HCT116 (cell line): ENCODE data around the gene PCCA. TPM values are rescaled to one million over a fixed set of nuclear protein-coding genes. Genes with fewer than 3 reads are reported as not detected.

Experiments
- ATAC-seq: fragments of 200-7000 bp; cut with Tn5 transposase; 2 replicates; pipeline ENCODE4 v1.9.1; 2020; ENCODE audit warnings: mild to moderate bottlenecking, moderate library complexity
- BruUV-seq: library from RNA; stranded (reverse); fragments of 400-500 nt; replicated peaks from 2 replicates; lab custom pipeline; 2021; lab: Mats Ljungman, UMichigan
- CTCF ChIA-PET: fragments of 300-600 bp; sonication (Branson Sonifier 250); formaldehyde crosslinking; loops from one replicate; lab custom pipeline; 2021; ENCODE audit warnings: antibody characterized with exemption; lab: Charles Lee
- POLR2A ChIA-PET: fragments of 300-600, 350-600 bp; sonication (Branson Sonifier 250); formaldehyde crosslinking; loops from one replicate; lab custom pipeline; 2021; ENCODE audit warnings: antibody characterized with exemption; lab: Charles Lee
- RAD21 ChIA-PET, 2 experiments: fragments of 300-600 bp; sonication (Branson Sonifier 250); formaldehyde crosslinking; loops; one replicate each; lab custom pipeline; 2023; ENCODE audit warnings: low total read pairs in 2 of 2; ENCODE audit not compliant: uncharacterized antibody in 2 of 2, unreplicated experiment in 2 of 2, low non-redundant PET in 1 of 2; lab: Charles Lee
- DNase-seq: peaks from one replicate; pipeline ENCODE4 v3.0.0-alpha.2; 2010; ENCODE audit warnings: low read depth, low spot score
- H2AFZ ChIP-seq: fragments of 200-600 bp; shearing (Covaris generic), sonication (generic); 2 replicates; pipeline ENCODE4 v1.6.1; 2017; ENCODE audit warnings: low read depth, mixed run types, mixed read lengths, antibody characterized with exemption, low read length; ENCODE audit not compliant: poor library complexity, severe bottlenecking
- H3K27ac ChIP-seq: 2 replicates; pipeline ENCODE4 v1.5.1; 2012; ENCODE audit warnings: low read depth, low read length
- H3K27me3 ChIP-seq: fragments of 200-600 bp; sonication (generic); 2 replicates; pipeline ENCODE4 v1.6.1; 2016; ENCODE audit warnings: mixed run types, low read length, mixed read lengths; ENCODE audit not compliant: insufficient read depth
- H3K36me3 ChIP-seq, 2 experiments: fragments of 200-500 bp in 1 of 2; fragments of 200-600 bp in 1 of 2; sonication (Bioruptor generic) in 1 of 2; sonication (generic) in 1 of 2; 2 replicates each; pipeline versions ENCODE4 v1.5.1 to v1.6.1; 2014 to 2016; ENCODE audit warnings: low read length in 2 of 2, inconsistent platforms in 1 of 2, mixed read lengths in 1 of 2, mixed run types in 1 of 2; ENCODE audit not compliant: insufficient read depth in 2 of 2, control insufficient read depth in 1 of 2
- H3K4me1 ChIP-seq, 2 experiments: fragments of 200-600 bp in 1 of 2; sonication (generic) in 1 of 2; 2 replicates each; pipeline versions ENCODE4 v1.5.1 to v1.6.1; 2012 to 2017; ENCODE audit warnings: low read length in 2 of 2, inconsistent platforms in 1 of 2, mild to moderate bottlenecking in 1 of 2, mixed read lengths in 1 of 2, mixed run types in 1 of 2, moderate library complexity in 1 of 2; ENCODE audit not compliant: insufficient read depth in 2 of 2, control insufficient read depth in 1 of 2
- H3K4me2 ChIP-seq: fragments of 200-600 bp; sonication (generic); 2 replicates; pipeline ENCODE4 v1.6.1; 2017; ENCODE audit warnings: mixed run types, low read length, mixed read lengths
- H3K4me3 ChIP-seq, 2 experiments: fragments of 200-600 bp in 1 of 2; sonication (generic) in 1 of 2; replicated peaks in 1 of 2; 2 replicates each; pipeline ENCODE4 v1.5.1; 2011 to 2016; ENCODE audit warnings: low read length in 2 of 2, control low read depth in 1 of 2, low read depth in 1 of 2, mild to moderate bottlenecking in 1 of 2, mixed read lengths in 1 of 2, mixed run types in 1 of 2
- H3K79me2 ChIP-seq: fragments of 200-600 bp; sonication (generic); 2 replicates; pipeline ENCODE4 v1.6.1; 2017; ENCODE audit warnings: mild to moderate bottlenecking, mixed run types, low read length, moderate library complexity, mixed read lengths; ENCODE audit not compliant: insufficient read depth
- H3K9ac ChIP-seq: fragments of 200-600 bp; sonication (generic); 2 replicates; pipeline ENCODE4 v1.6.1; 2016; ENCODE audit warnings: low read length, mixed read lengths
- H3K9me2 ChIP-seq: fragments of 200-600 bp; sonication (generic), shearing (Covaris generic); 2 replicates; pipeline ENCODE4 v1.6.1; 2017; ENCODE audit warnings: mixed run types, mild to moderate bottlenecking, moderate library complexity; ENCODE audit not compliant: insufficient read depth
- H3K9me3 ChIP-seq, 2 experiments: fragments of 200-500 bp in 1 of 2; fragments of 200-600 bp in 1 of 2; sonication (Bioruptor generic) in 1 of 2; sonication (generic) in 1 of 2; 2 replicates each; pipeline ENCODE4 v1.6.1; 2014 to 2017; ENCODE audit warnings: low read length in 2 of 2, mixed read lengths in 2 of 2, inconsistent platforms in 1 of 2, low read depth in 1 of 2, mild to moderate bottlenecking in 1 of 2, mixed run types in 1 of 2, moderate library complexity in 1 of 2; ENCODE audit not compliant: control insufficient read depth in 1 of 2, insufficient read depth in 1 of 2
- H4K20me1 ChIP-seq: fragments of 200-600 bp; sonication (generic), shearing (Covaris generic); 2 replicates; pipeline ENCODE4 v1.6.1; 2017; ENCODE audit warnings: mixed run types, mild to moderate bottlenecking, moderate library complexity; ENCODE audit not compliant: insufficient read depth
- CBX3 ChIP-seq: IDR thresholded peaks from 2 replicates; pipeline ENCODE4 v1.6.1; 2012; ENCODE audit warnings: low read depth
- CEBPB ChIP-seq: IDR thresholded peaks from 2 replicates; pipeline ENCODE4 v1.6.1; 2012; ENCODE audit warnings: low read depth
- CTCF ChIP-seq, 3 experiments: fragments of 200-600 bp in 1 of 3; sonication (generic) in 1 of 3; IDR thresholded peaks in 2 of 3; conservative IDR thresholded peaks in 1 of 3; 2 replicates each; pipeline ENCODE4 v1.5.1; 2012 to 2017; ENCODE audit warnings: low read depth in 2 of 3, low read length in 2 of 3, antibody characterized with exemption in 1 of 3, borderline replicate concordance in 1 of 3, control low read depth in 1 of 3, mild to moderate bottlenecking in 1 of 3, mixed read lengths in 1 of 3, mixed run types in 1 of 3, moderate library complexity in 1 of 3; ENCODE audit not compliant: insufficient read depth in 1 of 3
- EZH2 ChIP-seq: fragments of 200-600 bp; sonication (generic); IDR thresholded peaks from 2 replicates; pipeline ENCODE4 v1.6.1; 2017; ENCODE audit warnings: antibody characterized with exemption, mixed run types
- EZH2phosphoT487 ChIP-seq: fragments of 200-600 bp; IDR thresholded peaks from 2 replicates; pipeline ENCODE4 v1.6.1; 2018; ENCODE audit warnings: antibody characterized with exemption, borderline replicate concordance
- FOSL1 ChIP-seq: IDR thresholded peaks from 2 replicates; pipeline ENCODE4 v1.6.1; 2012; ENCODE audit warnings: low read depth
- JUND ChIP-seq: IDR thresholded peaks from 2 replicates; pipeline ENCODE4 v1.6.1; 2012
- POLR2A ChIP-seq: IDR thresholded peaks from 2 replicates; pipeline ENCODE4 v1.7.0; 2011; ENCODE audit warnings: borderline replicate concordance; ENCODE audit not compliant: insufficient read depth, insufficient read length; ENCODE audit errors: extremely low read depth
- RAD21 ChIP-seq: IDR thresholded peaks from 2 replicates; pipeline ENCODE4 v1.6.1; 2012; ENCODE audit warnings: low read depth, mild to moderate bottlenecking
- SIN3A ChIP-seq: IDR thresholded peaks from 2 replicates; pipeline ENCODE4 v1.6.1; 2012; ENCODE audit warnings: low read depth
- SP1 ChIP-seq: IDR thresholded peaks from 2 replicates; pipeline ENCODE4 v1.6.1; 2012; ENCODE audit warnings: low read depth
- SRF ChIP-seq: IDR thresholded peaks from 2 replicates; pipeline ENCODE4 v1.6.1; 2012; ENCODE audit warnings: low read depth
- YY1 ChIP-seq: IDR thresholded peaks from 2 replicates; pipeline ENCODE4 v1.6.1; 2011; ENCODE audit warnings: low read length, low read depth, moderate library complexity, mild to moderate bottlenecking; ENCODE audit not compliant: insufficient replicate concordance; ENCODE audit errors: extremely low read depth
- ZBTB33 ChIP-seq: IDR thresholded peaks from 2 replicates; pipeline ENCODE4 v1.6.1; 2011; ENCODE audit warnings: mild to moderate bottlenecking, low read length, moderate library complexity; ENCODE audit not compliant: insufficient replicate concordance; ENCODE audit errors: extremely low read depth
- ZFX ChIP-seq: fragments of 450-650 bp; IDR thresholded peaks from 2 replicates; pipeline ENCODE4 v1.6.1; 2017
- intact Hi-C: fragments of 100-400 bp; cut with micrococcal nuclease; formaldehyde crosslinking; loops from 2 replicates; pipeline ENCODE4 v1.10.0; 2022
- total RNA-seq: library from RNA; stranded (reverse); gene quantifications from one replicate; pipeline ENCODE4 v1.2.1, GENCODE V29; 2021; ENCODE audit not compliant: unreplicated experiment
- TF ChIP-seq, protein P1 (sequence below): IDR thresholded peaks from 2 replicates; pipeline ENCODE4 v1.6.1; 2012
- TF ChIP-seq, protein P2 (sequence below): IDR thresholded peaks from 2 replicates; pipeline ENCODE4 v1.6.1; 2012

The PCCA gene
- total RNA-seq, 1 experiment from 2014 or later = 23.0 TPM

DNA sequence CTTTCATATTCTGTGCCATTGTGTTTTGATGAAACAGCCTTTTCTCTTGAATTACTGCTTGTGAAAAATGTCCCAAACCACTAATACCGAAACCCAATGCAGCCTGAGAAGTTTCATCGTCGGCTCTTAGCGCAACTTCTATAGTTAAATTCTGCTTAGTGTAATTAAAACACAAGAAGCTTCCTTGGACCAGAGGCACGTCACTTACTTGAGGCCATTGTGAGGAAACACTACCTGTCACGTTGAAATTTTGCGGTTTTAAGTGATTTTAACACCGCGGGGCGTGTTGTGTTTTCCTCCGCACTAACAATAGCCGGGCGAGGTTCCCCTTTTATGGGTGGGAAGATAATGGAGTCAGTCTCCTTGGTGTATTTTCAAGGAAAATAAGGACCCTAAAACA, 428.8 kb downstream of the PCCA start:
- no peak overlapping the region for H3K4me2 ChIP-seq
- ATAC-seq = no peak
- intact Hi-C loops = loop anchor here (10.0 kb wide), 1 partner anchor 173 kb away; no protein-coding TSS in a partner anchor
- no peaks in the 10 kb centered on the region for H3K79me2 ChIP-seq
- no peaks in the 10 kb centered on the region for H3K9me3 ChIP-seq
- H3K27me3 ChIP-seq = no peaks in the 10 kb centered on the region
- no peak overlapping the region for H3K27ac ChIP-seq
- TF ChIP-seq POLR2A = no peak
- ChIA-PET RAD21 (no interaction called here), POLR2A (no interaction called here), CTCF (no interaction called here)
- H3K9me2 ChIP-seq = no peaks in the 10 kb centered on the region
- no peaks in the 10 kb centered on the region for H3K36me3 ChIP-seq
- H4K20me1 ChIP-seq = no peaks in the 10 kb centered on the region
- no peak for DNase-seq
- H2AFZ ChIP-seq = no peak overlapping the region
- no peak overlapping the region for H3K9ac ChIP-seq
- H3K4me1 ChIP-seq = peaks cover 17 to 19% of the 10 kb centered on the region in 2 experiments
- no peak overlapping the region for H3K4me3 ChIP-seq
- no TSS peak for BruUV-seq

DNA sequence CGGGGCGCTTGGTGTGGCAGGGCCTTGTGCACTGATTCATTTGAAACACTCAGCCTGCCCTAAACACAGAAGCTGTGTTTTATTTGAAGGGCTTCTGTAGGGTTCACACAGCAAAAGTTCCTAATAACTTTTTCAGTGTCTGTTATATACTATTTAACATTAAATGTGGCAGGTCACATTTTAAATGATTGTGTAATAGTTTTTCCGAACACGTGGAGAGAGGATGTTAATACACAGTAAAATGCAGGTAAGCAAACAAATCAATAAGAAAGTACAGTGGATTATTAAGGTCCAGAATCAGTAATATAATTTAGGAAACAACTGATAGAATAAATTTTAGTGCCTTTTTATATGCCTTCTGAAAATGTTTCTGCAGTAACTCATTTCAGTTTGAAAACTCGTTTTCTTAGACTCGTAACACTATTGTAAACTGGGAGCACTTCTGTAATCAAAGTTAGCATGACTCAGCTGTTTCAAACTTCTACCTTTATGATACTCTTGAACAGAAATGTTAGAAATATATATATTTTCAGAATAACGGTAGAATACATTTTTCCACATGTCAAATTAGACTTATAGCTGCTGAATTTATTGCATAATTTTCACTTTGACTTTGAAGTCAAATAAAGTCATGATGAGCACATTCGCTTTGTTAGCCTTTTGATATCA, 429.6 kb downstream of the PCCA start:
- H2AFZ ChIP-seq = no peak overlapping the region
- no peak overlapping the region for H3K27ac ChIP-seq
- DNase-seq (no peak), ATAC-seq (no peak)
- H3K9me2 ChIP-seq = no peaks in the 10 kb centered on the region
- H3K4me3 ChIP-seq = no peak overlapping the region
- H3K27me3 ChIP-seq = no peaks in the 10 kb centered on the region
- no peaks in the 10 kb centered on the region for H4K20me1 ChIP-seq
- no peaks in the 10 kb centered on the region for H3K36me3 ChIP-seq
- peaks cover 10 to 11% of the 10 kb centered on the region in 2 experiments; a peak in 3 of 4 replicates for H3K4me1 ChIP-seq
- BruUV-seq = no TSS peak
- no peaks in the 10 kb centered on the region for H3K79me2 ChIP-seq
- CTCF ChIA-PET = no interaction called here
- H3K9ac ChIP-seq = no peak overlapping the region
- no peak overlapping the region for H3K4me2 ChIP-seq
- RAD21 ChIA-PET = no interaction called here
- POLR2A ChIA-PET = no interaction called here
- H3K9me3 ChIP-seq = no peaks in the 10 kb centered on the region
- intact Hi-C loops = loop anchor here (10.0 kb wide), 1 partner anchor 174 kb away; no protein-coding TSS in a partner anchor
- TF ChIP-seq, protein P1, sequence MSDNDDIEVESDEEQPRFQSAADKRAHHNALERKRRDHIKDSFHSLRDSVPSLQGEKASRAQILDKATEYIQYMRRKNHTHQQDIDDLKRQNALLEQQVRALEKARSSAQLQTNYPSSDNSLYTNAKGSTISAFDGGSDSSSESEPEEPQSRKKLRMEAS = no peak
- TF ChIP-seq EZH2phosphoT487 (no peak), CBX3 (no peak), ZBTB33 (no peak), CTCF (IDR thresholded peaks at IDR 0.05 in 2 of 3, conservative IDR thresholded peaks at IDR 0.05 in 1 of 3; ENCODE audit: borderline replicate concordance in 1 of 3, insufficient read depth in 1 of 3, low read depth in 2 of 3, low read length in 2 of 3) (no peak), EZH2 (no peak), RAD21 (no peak), FOSL1 (no peak), SRF (no peak), YY1 (no peak), SP1 (no peak), CEBPB (no peak), ZFX (no peak), JUND (no peak), POLR2A (no peak), SIN3A (no peak)
- TF ChIP-seq, protein P2, sequence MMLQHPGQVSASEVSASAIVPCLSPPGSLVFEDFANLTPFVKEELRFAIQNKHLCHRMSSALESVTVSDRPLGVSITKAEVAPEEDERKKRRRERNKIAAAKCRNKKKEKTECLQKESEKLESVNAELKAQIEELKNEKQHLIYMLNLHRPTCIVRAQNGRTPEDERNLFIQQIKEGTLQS = no peak
